Neutrophil (primary cell): Measurements from ENCODE around the gene IER5L.
A peak's percentile ranks its signal among the peaks of the same experiment; 100 is the strongest.

ENCODE experiments used
- H3K27ac ChIP-seq: fragments of 200-600 bp; sonication (generic); 2 replicates; pipeline ENCODE4 v1.5.1; 2016; ENCODE audit warnings: mild to moderate bottlenecking, moderate library complexity
- H3K27me3 ChIP-seq: fragments of 200-600 bp; sonication (generic); 2 replicates; pipeline ENCODE4 v1.6.0; 2016; ENCODE audit warnings: mild to moderate bottlenecking
- H3K36me3 ChIP-seq: fragments of 200-600 bp; sonication (generic); 2 replicates; pipeline ENCODE4 v1.5.1; 2017
- H3K4me1 ChIP-seq, 2 experiments: fragments of 200-600 bp in 1 of 2; sonication (generic) in 1 of 2; 1 replicate in 1 of 2; 2 replicates in 1 of 2; pipeline versions ENCODE4 v1.5.1 to v1.6.1; 2013 to 2016; ENCODE audit warnings: low read depth in 1 of 2, low read length in 1 of 2, mild to moderate bottlenecking in 1 of 2, moderate library complexity in 1 of 2; ENCODE audit not compliant: control insufficient read depth in 1 of 2, insufficient read depth in 1 of 2
- H3K4me3 ChIP-seq, 2 experiments: fragments of 200-600 bp in 1 of 2; sonication (generic) in 1 of 2; 1 replicate in 1 of 2; 2 replicates in 1 of 2; pipeline ENCODE4 v1.5.1; 2013 to 2016; ENCODE audit warnings: low read depth in 1 of 2, low read length in 1 of 2, mild to moderate bottlenecking in 1 of 2, moderate library complexity in 1 of 2
- H3K9me3 ChIP-seq: fragments of 200-600 bp; sonication (generic); 2 replicates; pipeline ENCODE4 v1.5.1; 2016
- CTCF ChIP-seq: fragments of 200-600 bp; sonication (generic); IDR thresholded peaks from 2 replicates; pipeline ENCODE4 v1.5.1; 2016; ENCODE audit warnings: antibody characterized with exemption

IER5L gene

GRCh38 chr9:129175515-129175824 is 2.6 kb downstream of the IER5L start:
- H3K36me3 ChIP-seq: no peaks in the 10 kb centered on the region
- TF ChIP-seq CTCF: no peak
- H3K9me3 ChIP-seq: no peaks in the 10 kb centered on the region
- H3K27me3 ChIP-seq: peaks cover 71% of the 10 kb centered on the region
- H3K27ac ChIP-seq: peak overlapping the region; percentile 64
- H3K4me3 ChIP-seq: peak overlapping the region; percentile 66 to 93
- peaks cover 52 to 55% of the 10 kb centered on the region in 2 experiments for H3K4me1 ChIP-seq

- Histone ChIP-seq H3K36me3 (no peaks in the 10 kb centered on the region), H3K27me3 (peaks cover 70% of the 10 kb centered on the region), H3K9me3 (no peaks in the 10 kb centered on the region), H3K27ac (peak overlapping the region; percentile 64), H3K4me3 (peak overlapping the region; percentile 66 to 93), H3K4me1 (peaks cover 56 to 60% of the 10 kb centered on the region in 2 experiments)
- no peak for TF ChIP-seq CTCF
Measured at GRCh38 chr9:129174724-129175514, 3.1 kb downstream of the IER5L start.

- Histone ChIP-seq H3K27me3 (peaks cover 62% of the 10 kb centered on the region), H3K9me3 (no peaks in the 10 kb centered on the region), H3K36me3 (no peaks in the 10 kb centered on the region), H3K27ac (peak overlapping the region; percentile 23), H3K4me1 (peaks cover 52 to 60% of the 10 kb centered on the region in 2 experiments), H3K4me3 (peak overlapping the region; percentile 66 to 93)
- TF ChIP-seq CTCF: peak; percentile 99
Measured at GRCh38 chr9:129174102-129174723, 3.8 kb downstream of the IER5L start.

GRCh38 chr9:129173296-129174101 is 4.6 kb downstream of the IER5L start:
- no peak overlapping the region for H3K27ac ChIP-seq
- TF ChIP-seq CTCF: no peak
- peaks cover 48 to 53% of the 10 kb centered on the region in 2 experiments for H3K4me1 ChIP-seq

GRCh38 chr9:129172816-129173215 is 5.2 kb downstream of the IER5L start:
- TF ChIP-seq CTCF: no peak
- Histone ChIP-seq H3K27me3 (peaks cover 48% of the 10 kb centered on the region), H3K4me1 (peaks cover 46 to 50% of the 10 kb centered on the region in 2 experiments), H3K36me3 (no peaks in the 10 kb centered on the region), H3K9me3 (no peaks in the 10 kb centered on the region), H3K27ac (no peak overlapping the region), H3K4me3 (no peak overlapping the region)

More at GRCh38 chr9:129173296-129174101, 4.6 kb downstream of the IER5L start:
- no peaks in the 10 kb centered on the region for H3K9me3 ChIP-seq
- H3K27me3 ChIP-seq: peaks cover 55% of the 10 kb centered on the region
- peak overlapping the region; percentile 66 to 93 for H3K4me3 ChIP-seq
- H3K36me3 ChIP-seq: no peaks in the 10 kb centered on the region
